K562 (cell line): ENCODE results near the gene SRF. TPM values are rescaled to one million over a fixed set of nuclear protein-coding genes. Genes with fewer than 3 reads are reported as not detected.
A peak's percentile ranks its signal among the peaks of the same experiment; 100 is the strongest.

Experiments
- ATF4 ChIP-seq: fragments of 450-650 bp; formaldehyde crosslinking; IDR thresholded peaks from 2 replicates; pipeline ENCODE4 v1.4.0; 2022; ENCODE audit warnings: mild to moderate bottlenecking, moderate library complexity
- CGGBP1 ChIP-seq: fragments of 250-450 bp; sonication (Bioruptor Pico); IDR thresholded peaks from 2 replicates; pipeline ENCODE4 v1.9.0; 2021; ENCODE audit warnings: mild to moderate bottlenecking
- E2F1 ChIP-seq: sonication (generic); formaldehyde crosslinking; IDR thresholded peaks from 2 replicates; pipeline ENCODE4 v1.8.1; 2023; ENCODE audit warnings: mild to moderate bottlenecking, missing genetic modification reagents, moderate library complexity
- KLF1 ChIP-seq: fragments of 450-650 bp; IDR thresholded peaks from 2 replicates; pipeline ENCODE4 v1.6.1; 2016; ENCODE audit warnings: missing genetic modification characterization, missing compliant biosample characterization
- KLF16 ChIP-seq: IDR thresholded peaks from 2 replicates; pipeline ENCODE4 v1.6.1; 2016; ENCODE audit warnings: antibody characterized with exemption
- MECOM ChIP-seq: fragments of 250-450 bp; sonication (Bioruptor Pico); IDR thresholded peaks from 2 replicates; pipeline ENCODE4 v1.8.0; 2022; ENCODE audit warnings: inconsistent platforms
- RBM25 ChIP-seq: fragments of 200-400 bp; formaldehyde crosslinking; IDR thresholded peaks from 2 replicates; pipeline ENCODE4 v1.6.1; 2018; ENCODE audit warnings: low read length, low read depth, moderate library complexity; ENCODE audit not compliant: severe bottlenecking
- SRSF7 ChIP-seq: fragments of 200-400 bp; formaldehyde crosslinking; optimal IDR thresholded peaks from 2 replicates; pipeline ENCODE3; 2017; ENCODE audit warnings: mild to moderate bottlenecking, low read depth, low read length
- TBL1XR1 ChIP-seq, 2 experiments: IDR thresholded peaks; 2 replicates each; pipeline ENCODE4 v1.6.1; 2012; ENCODE audit warnings: improper control_type of control experiment in 2 of 2, low read length in 2 of 2, mild to moderate bottlenecking in 1 of 2
- TCF3 ChIP-seq: sonication (generic); formaldehyde crosslinking; IDR thresholded peaks from 2 replicates; pipeline ENCODE4 v1.4.0; 2020; ENCODE audit warnings: mild to moderate bottlenecking, missing genetic modification reagents
- ZNF408 ChIP-seq: fragments of 250-450 bp; sonication (Bioruptor Pico); IDR thresholded peaks from 2 replicates; pipeline ENCODE4 v1.4.0; 2020; ENCODE audit warnings: low read depth, mild to moderate bottlenecking, moderate library complexity
- polyA plus RNA-seq, 8 experiments: library from polyadenylated mRNA; depleted of rRNA in 4 of 8; stranded (reverse) in 5 of 8; unstranded in 3 of 8; fragments of >200 nt; fragmentation: Nextera tagmentation in 2 of 8; fragmentation: Illumina TruSeq in 1 of 8; extraction: Ambion mirVana in 2 of 8; extraction: Trizol in 1 of 8; gene quantifications; 2 replicates each; pipeline versions ENCODE4 v1.2.1 to v1.2.3, GENCODE V29; 2011 to 2014; ENCODE audit warnings: inconsistent platforms in 1 of 8, missing spikeins in 1 of 8
- total RNA-seq, 7 experiments: library from RNA; depleted of rRNA in 6 of 7; stranded (reverse); fragments of >200 nt in 6 of 7; fragmentation: Illumina TruSeq in 2 of 7; extraction: Trizol in 2 of 7; gene quantifications; 2 replicates each; pipeline versions ENCODE4 v1.2.1 to v1.2.3, GENCODE V29; 2011 to 2021; ENCODE audit warnings: low replicate concordance in 1 of 7

The SRF gene
- total and polyA plus RNA-seq, 9 of the 15 experiments (the other 6 are each of a cell fraction or from before 2014, with no cell fraction given): 2.5 to 37.0 (median 24.6) TPM

GRCh38 chr6:43163899-43164298 is 7.2 kb upstream of the SRF start (continued):
- no peak for TF ChIP-seq TBL1XR1 (IDR thresholded peaks at IDR 0.05; ENCODE audit: low read length in 2 of 2)
- no peak for TF ChIP-seq TCF3 (CRISPR knock-in tag)
- no peak for TF ChIP-seq KLF1 (tag)
- no peak for TF ChIP-seq E2F1 (CRISPR knock-in tag)
- TF ChIP-seq SRSF7: no peak
- TF ChIP-seq RBM25: peak; percentile 89
- TF ChIP-seq ATF4 (CRISPR knock-in tag): no peak
- TF ChIP-seq ZNF408 (CRISPR knock-in tag): no peak
- no peak for TF ChIP-seq KLF16
- no peak for TF ChIP-seq CGGBP1 (CRISPR knock-in tag)
- no peak for TF ChIP-seq MECOM (CRISPR knock-in tag)
- TF ChIP-seq, all 486 proteins: peak for 5
